Esophagus squamous epithelium (tissue), 4 donors: Measurements from ENCODE around the gene ZNF384.

Experiments
- CTCF ChIP-seq, 6 experiments: fragments of 450-650 bp in 4 of 6; fragments of 200-600 bp in 2 of 6; sonication (generic) in 2 of 6; IDR thresholded peaks; one replicate each; pipeline ENCODE4 v1.5.1; 2016 to 2019; ENCODE audit warnings: antibody characterized with exemption in 6 of 6, mild to moderate bottlenecking in 4 of 6, moderate library complexity in 4 of 6
- POLR2A ChIP-seq, 4 donors: fragments of 450-650 bp; IDR thresholded peaks; one replicate each; pipeline ENCODE4 v1.6.1; 2017; ENCODE audit warnings: antibody characterized with exemption in 4 of 4, mild to moderate bottlenecking in 4 of 4, moderate library complexity in 3 of 4

DNA sequence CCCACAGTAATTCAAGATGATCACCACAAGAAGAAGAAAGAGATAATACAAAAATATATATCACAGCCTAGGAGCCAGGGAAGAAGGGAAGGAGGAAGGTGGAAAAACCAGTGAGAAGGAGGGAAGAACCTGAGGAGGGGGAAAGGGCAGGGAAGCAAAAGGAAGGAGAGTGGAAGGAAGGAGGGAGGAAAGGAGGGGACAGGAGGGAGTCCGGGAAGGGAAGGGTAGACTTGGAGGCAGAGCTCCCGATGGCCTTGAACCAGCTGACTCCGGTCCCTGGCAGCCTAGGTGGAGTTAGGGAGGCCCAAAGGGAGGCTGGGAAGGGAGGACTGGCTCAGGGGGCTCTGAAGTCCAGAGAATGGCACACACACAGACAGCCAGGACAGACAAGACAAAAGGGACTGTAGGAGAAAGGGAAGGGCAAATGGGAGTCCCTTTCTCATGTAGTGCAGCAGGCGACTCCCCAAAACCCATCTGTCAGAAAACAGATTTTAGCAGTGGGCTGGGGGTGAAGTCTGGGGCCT, 4.7 kb upstream of the ZNF384 start:
- TF ChIP-seq CTCF (IDR thresholded peaks at IDR 0.05) (no peak), POLR2A (IDR thresholded peaks at IDR 0.05) (no peak)
